ENCODE measurements around the gene CDH26. TPM values are rescaled to one million over a fixed set of nuclear protein-coding genes. Genes with fewer than 3 reads are reported as not detected.

The CDH26 gene
- total RNA-seq, 2 experiments from 2014 or later: 0.88 to 0.91 TPM

- Mint-ChIP-seq H3K9me3 (ENCODE audit: low read depth) (no peaks in the 10 kb centered on the region), H3K4me3 (no peak overlapping the region), H3K4me1 (peaks cover 42% of the 10 kb centered on the region), H3K27me3 (no peaks in the 10 kb centered on the region), H3K27ac (no peak overlapping the region), H3K36me3 (ENCODE audit: low read depth) (peaks cover 21% of the 10 kb centered on the region)
- CTCF ChIA-PET: interaction anchor here (0.7 kb wide), 1 partner anchor 13 kb away, joined by 3 read pairs; no protein-coding TSS in a partner anchor
- DNase-seq: no peak
- intact Hi-C loops (cut with DNase I, micrococcal nuclease): loop anchor here in 1 of 2 experiments (5.0 to 10.0 kb wide), 2 partner anchors 263 to 1050 kb away; no protein-coding TSS in a partner anchor
- POLR2A ChIA-PET: no interaction called here
- no peak for ATAC-seq
Observed at GRCh38 chr20:59942245-59942644, 16.0 kb upstream of the CDH26 start.

GRCh38 chr20:59944726-59945125 is 13.5 kb upstream of the CDH26 start:
- H3K4me1 Mint-ChIP-seq: peaks cover 41% of the 10 kb centered on the region
- H3K27ac Mint-ChIP-seq: no peak overlapping the region
- H3K9me3 Mint-ChIP-seq (ENCODE audit: low read depth): no peaks in the 10 kb centered on the region
- no peak overlapping the region for H3K4me3 Mint-ChIP-seq
- H3K36me3 Mint-ChIP-seq (ENCODE audit: low read depth): peaks cover 14% of the 10 kb centered on the region
- intact Hi-C loops (cut with DNase I, micrococcal nuclease): loop anchor here in 1 of 2 experiments (5.0 to 10.0 kb wide), 3 partner anchors 260 to 1178 kb away; no protein-coding TSS in a partner anchor
- ATAC-seq (no peak), DNase-seq (no peak)
- CTCF ChIA-PET: interaction anchor here (0.6 to 6.2 kb wide), 5 partner anchors 9 to 327 kb away, joined by 3 to 48 read pairs (median 5); partner anchors contain the start of gene SYCP2
- POLR2A ChIA-PET: interaction anchor here (0.7 kb wide), 1 partner anchor 141 kb away, joined by 6 read pairs; no protein-coding TSS in a partner anchor
- H3K27me3 Mint-ChIP-seq: no peaks in the 10 kb centered on the region

- no peaks in the 10 kb centered on the region for H3K27me3 Mint-ChIP-seq
- no peak for ATAC-seq
- peaks cover 14% of the 10 kb centered on the region for H3K36me3 Mint-ChIP-seq (ENCODE audit: low read depth)
- no peak overlapping the region for H3K27ac Mint-ChIP-seq
- POLR2A ChIA-PET: interaction anchor here (0.6 kb wide), 1 partner anchor 79 kb away, joined by 5 read pairs; no protein-coding TSS in a partner anchor
- H3K4me3 Mint-ChIP-seq: no peak overlapping the region
- H3K9me3 Mint-ChIP-seq (ENCODE audit: low read depth): no peaks in the 10 kb centered on the region
- CTCF ChIA-PET: interaction anchor here (0.7 to 6.2 kb wide), 5 partner anchors 10 to 211 kb away, joined by 3 to 48 read pairs (median 4); partner anchors contain the start of gene SYCP2
- no peak for DNase-seq
- H3K4me1 Mint-ChIP-seq: peaks cover 41% of the 10 kb centered on the region
- intact Hi-C loops (cut with DNase I, micrococcal nuclease): loop anchor here in 1 of 2 experiments (5.0 to 10.0 kb wide), 2 partner anchors 260 to 1177 kb away; no protein-coding TSS in a partner anchor
Observed at GRCh38 chr20:59945175-59945574, 13.0 kb upstream of the CDH26 start.

GRCh38 chr20:59945731-59946130 is 12.5 kb upstream of the CDH26 start:
- CTCF ChIA-PET: interaction anchor here (0.7 to 6.2 kb wide), 4 partner anchors 10 to 211 kb away, joined by 3 to 48 read pairs (median 4); partner anchors contain the start of gene SYCP2
- no peaks in the 10 kb centered on the region for H3K9me3 Mint-ChIP-seq (ENCODE audit: low read depth)

GRCh38 chr20:59947376-59947775 is 10.8 kb upstream of the CDH26 start:
- no peak for DNase-seq
- no peaks in the 10 kb centered on the region for H3K9me3 Mint-ChIP-seq (ENCODE audit: low read depth)
- no peak overlapping the region for H3K4me3 Mint-ChIP-seq
- peaks cover 9% of the 10 kb centered on the region for H3K36me3 Mint-ChIP-seq (ENCODE audit: low read depth)
- intact Hi-C loops (cut with DNase I, micrococcal nuclease): loop anchor here in 1 of 2 experiments (5.0 to 10.0 kb wide), 2 partner anchors 257 to 1175 kb away; no protein-coding TSS in a partner anchor
- H3K27ac Mint-ChIP-seq: no peak overlapping the region
- ChIA-PET CTCF (interaction anchor here (3.0 to 6.2 kb wide), 2 partner anchors 12 to 110 kb away, joined by 16 to 48 read pairs; partner anchors contain the start of gene SYCP2), POLR2A (no interaction called here)
- H3K4me1 Mint-ChIP-seq: peaks cover 28% of the 10 kb centered on the region
- ATAC-seq: no peak
- H3K27me3 Mint-ChIP-seq: no peaks in the 10 kb centered on the region

More at GRCh38 chr20:59945731-59946130, 12.5 kb upstream of the CDH26 start:
- Mint-ChIP-seq H3K27ac (no peak overlapping the region), H3K27me3 (no peaks in the 10 kb centered on the region), H3K36me3 (ENCODE audit: low read depth) (peaks cover 14% of the 10 kb centered on the region), H3K4me1 (peaks cover 41% of the 10 kb centered on the region), H3K4me3 (no peak overlapping the region)
- ATAC-seq (no peak), DNase-seq (no peak)
- POLR2A ChIA-PET: interaction anchor here (0.6 kb wide), 1 partner anchor 80 kb away, joined by 5 read pairs; no protein-coding TSS in a partner anchor
- intact Hi-C loops (cut with DNase I, micrococcal nuclease): loop anchor here in 1 of 2 experiments (5.0 to 10.0 kb wide), 2 partner anchors 259 to 1177 kb away; no protein-coding TSS in a partner anchor

- Mint-ChIP-seq H3K9me3 (ENCODE audit: low read depth) (no peaks in the 10 kb centered on the region), H3K4me3 (no peak overlapping the region), H3K4me1 (peaks cover 27% of the 10 kb centered on the region), H3K36me3 (ENCODE audit: low read depth) (peaks cover 9% of the 10 kb centered on the region), H3K27me3 (no peaks in the 10 kb centered on the region), H3K27ac (peak overlapping the region; percentile 93)
- ChIA-PET CTCF (interaction anchor here (0.5 to 6.2 kb wide), 5 partner anchors 7 to 109 kb away, joined by 3 to 48 read pairs (median 4); partner anchors contain the start of genes CDH26 and SYCP2), POLR2A (interaction anchor here (0.9 kb wide), 1 partner anchor 13 kb away, joined by 4 read pairs; no protein-coding TSS in a partner anchor)
- ATAC-seq (no peak), DNase-seq (no peak)
- intact Hi-C loops (cut with DNase I, micrococcal nuclease): loop anchor here (1.0 to 10.0 kb wide), 6 partner anchors 8 to 1281 kb away; partner anchors contain the start of genes FAM217B (in 1 of the 2) and PPP1R3D (in 1 of the 2)
Observed at GRCh38 chr20:59948212-59948611, 10.0 kb upstream of the CDH26 start.

- H3K27ac Mint-ChIP-seq: peak overlapping the region; percentile 93
- H3K27me3 Mint-ChIP-seq: no peaks in the 10 kb centered on the region
- ChIA-PET POLR2A (interaction anchor here (0.9 kb wide), 1 partner anchor 14 kb away, joined by 4 read pairs; no protein-coding TSS in a partner anchor), CTCF (interaction anchor here (0.5 to 6.2 kb wide), 11 partner anchors 8 to 191 kb away, joined by 3 to 48 read pairs (median 4); partner anchors contain the start of genes CDH26, FAM217B, PPP1R3D and SYCP2)
- peak overlapping the region; percentile 13 for H3K4me3 Mint-ChIP-seq
- DNase-seq (peak; percentile 39), ATAC-seq (peak; percentile 74)
- H3K36me3 Mint-ChIP-seq (ENCODE audit: low read depth): peaks cover 8% of the 10 kb centered on the region
- H3K4me1 Mint-ChIP-seq: peaks cover 27% of the 10 kb centered on the region
- intact Hi-C loops (cut with DNase I, micrococcal nuclease): loop anchor here (1.0 to 10.0 kb wide), 6 partner anchors 9 to 1280 kb away; partner anchors contain the start of genes FAM217B (in 2 of the 2) and PPP1R3D (in 2 of the 2)
- H3K9me3 Mint-ChIP-seq (ENCODE audit: low read depth): no peaks in the 10 kb centered on the region
Observed at GRCh38 chr20:59948828-59949720, 9.1 kb upstream of the CDH26 start.

- DNase-seq: no peak
- Mint-ChIP-seq H3K27ac (no peak overlapping the region), H3K27me3 (no peaks in the 10 kb centered on the region), H3K4me1 (peaks cover 27% of the 10 kb centered on the region), H3K4me3 (no peak overlapping the region), H3K36me3 (ENCODE audit: low read depth) (peaks cover 2% of the 10 kb centered on the region), H3K9me3 (ENCODE audit: low read depth) (no peaks in the 10 kb centered on the region)
- CTCF ChIA-PET: interaction anchor here (0.7 to 1.6 kb wide), 7 partner anchors 10 to 190 kb away, joined by 3 to 5 read pairs (median 4); partner anchors contain the start of genes FAM217B and PPP1R3D
- POLR2A ChIA-PET: no interaction called here
- ATAC-seq: no peak
- intact Hi-C loops (cut with DNase I, micrococcal nuclease): loop anchor here (1.0 to 10.0 kb wide), 6 partner anchors 10 to 1279 kb away; partner anchors contain the start of genes FAM217B (in 1 of the 2) and PPP1R3D (in 1 of the 2)
Observed at GRCh38 chr20:59949911-59950310, 8.3 kb upstream of the CDH26 start.

GRCh38 chr20:59954718-59955117 is 3.5 kb upstream of the CDH26 start:
- DNase-seq (no peak), ATAC-seq (no peak)
- Mint-ChIP-seq H3K36me3 (ENCODE audit: low read depth) (no peaks in the 10 kb centered on the region), H3K4me3 (no peak overlapping the region), H3K4me1 (no peaks in the 10 kb centered on the region), H3K27me3 (no peaks in the 10 kb centered on the region), H3K9me3 (ENCODE audit: low read depth) (no peaks in the 10 kb centered on the region), H3K27ac (no peak overlapping the region)
- intact Hi-C loops (cut with DNase I, micrococcal nuclease): loop anchor here in 1 of 2 experiments (1.0 kb wide), 1 partner anchor 171 kb away; no protein-coding TSS in a partner anchor
- CTCF ChIA-PET: interaction anchor here (1.1 to 1.7 kb wide), 3 partner anchors 10 to 171 kb away, joined by 3 to 6 read pairs (median 5); partner anchors contain the start of genes FAM217B and PPP1R3D
- POLR2A ChIA-PET: no interaction called here

- DNase-seq: no peak
- Mint-ChIP-seq H3K4me3 (no peak overlapping the region), H3K9me3 (ENCODE audit: low read depth) (no peaks in the 10 kb centered on the region), H3K27ac (no peak overlapping the region), H3K36me3 (ENCODE audit: low read depth) (no peaks in the 10 kb centered on the region), H3K4me1 (no peaks in the 10 kb centered on the region), H3K27me3 (no peaks in the 10 kb centered on the region)
- peak; percentile 58 for ATAC-seq
- intact Hi-C loops (cut with DNase I, micrococcal nuclease): loop anchor here in 1 of 2 experiments (1.0 kb wide), 1 partner anchor 172 kb away; no protein-coding TSS in a partner anchor
- CTCF ChIA-PET: interaction anchor here (0.6 to 1.7 kb wide), 5 partner anchors 10 to 171 kb away, joined by 3 to 6 read pairs (median 3); partner anchors contain the start of genes FAM217B and PPP1R3D
- POLR2A ChIA-PET: interaction anchor here (0.6 kb wide), 1 partner anchor 351 kb away, joined by 4 read pairs; the partner anchor contains the start of gene PHACTR3
Observed at GRCh38 chr20:59955131-59955796, 3.0 kb upstream of the CDH26 start.
